ENCODE data around the gene MYO3B. TPM values are rescaled to one million over a fixed set of nuclear protein-coding genes. Genes with fewer than 3 reads are reported as not detected.

The MYO3B gene
- total and polyA plus RNA-seq, 2 of the 8 experiments (the other 6 are each of a cell fraction or from before 2014, with no cell fraction given) = 0.17 to 0.19 TPM

GRCh38 chr2:170375192-170375591 lies 197.2 kb downstream of the MYO3B start (continued):
- TF ChIP-seq ZNF274 (IDR thresholded peaks at IDR 0.05; ENCODE audit: borderline replicate concordance, extremely low read depth, low read length) = no peak
- TF ChIP-seq, protein P1, sequence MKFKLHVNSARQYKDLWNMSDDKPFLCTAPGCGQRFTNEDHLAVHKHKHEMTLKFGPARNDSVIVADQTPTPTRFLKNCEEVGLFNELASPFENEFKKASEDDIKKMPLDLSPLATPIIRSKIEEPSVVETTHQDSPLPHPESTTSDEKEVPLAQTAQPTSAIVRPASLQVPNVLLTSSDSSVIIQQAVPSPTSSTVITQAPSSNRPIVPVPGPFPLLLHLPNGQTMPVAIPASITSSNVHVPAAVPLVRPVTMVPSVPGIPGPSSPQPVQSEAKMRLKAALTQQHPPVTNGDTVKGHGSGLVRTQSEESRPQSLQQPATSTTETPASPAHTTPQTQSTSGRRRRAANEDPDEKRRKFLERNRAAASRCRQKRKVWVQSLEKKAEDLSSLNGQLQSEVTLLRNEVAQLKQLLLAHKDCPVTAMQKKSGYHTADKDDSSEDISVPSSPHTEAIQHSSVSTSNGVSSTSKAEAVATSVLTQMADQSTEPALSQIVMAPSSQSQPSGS (IDR thresholded peaks at IDR 0.05; ENCODE audit: low read length) = no peak
